ENCODE measurements around the gene CACNG5. TPM values are rescaled to one million over a fixed set of nuclear protein-coding genes. Genes with fewer than 3 reads are reported as not detected.
"Not testable (repeated sequence)": the region's sequence is repeated elsewhere in the genome, so short reads cannot be mapped to it uniquely, and the experiment has no call there.

Gene CACNG5
- total RNA-seq, 5 donors from 2014 or later (not counting 1 experiment from before 2014, with no cell fraction given): not detected

GRCh38 chr17:66900126-66901010, 65.5 kb downstream of the CACNG5 start:
- 75% methylated on average over 2 of the region's 9 CpGs for WGBS (ENCODE audit: insufficient coverage)
- Histone ChIP-seq H3K36me3 (ENCODE audit: control insufficient read depth in 2 of 2, extremely low read depth in 1 of 2, insufficient read depth in 1 of 2, low read length in 1 of 2) (no peaks in the 10 kb centered on the region), H3K27ac (ENCODE audit: low read length) (no peak overlapping the region), H3K9me3 (no peaks in the 10 kb centered on the region), H3K27me3 (replicated peaks in 1 of 2; ENCODE audit: control insufficient read depth in 2 of 2, extremely low read depth in 1 of 2, insufficient read depth in 2 of 2, low read length in 1 of 2) (peaks cover 0 to 20% of the 10 kb centered on the region in 2 experiments), H3K4me1 (ENCODE audit: control insufficient read depth in 1 of 2, extremely low read depth in 1 of 2, insufficient read depth in 2 of 2, low read length in 2 of 2) (no peaks in the 10 kb centered on the region), H3K4me3 (ENCODE audit: control insufficient read depth in 1 of 2, extremely low read depth in 1 of 2, low read length in 1 of 2) (no peak overlapping the region)
- no peaks in the 10 kb centered on the region for H3K4me1 Mint-ChIP-seq
- POLR2A ChIA-PET: no interaction called here
- no peak for DNase-seq
- H3K27ac Mint-ChIP-seq: no peak overlapping the region
- H3K4me3 Mint-ChIP-seq: no peak overlapping the region
- peaks cover 8 to 23% of the 10 kb centered on the region in 2 donors for H3K27me3 Mint-ChIP-seq
- no peaks in the 10 kb centered on the region for H3K36me3 Mint-ChIP-seq
- CTCF ChIA-PET: interaction anchor here in 1 of 2 donors (0.6 kb wide), 1 partner anchor 638 kb away, joined by 3 read pairs; no protein-coding TSS in a partner anchor
- no peak for ATAC-seq (replicated peaks in 1 of 4)
- H3K9me3 Mint-ChIP-seq: no peaks in the 10 kb centered on the region

- H3K9me3 Mint-ChIP-seq; H3K4me3 Mint-ChIP-seq; H3K9me3 ChIP-seq; H3K4me1 ChIP-seq (ENCODE audit: control insufficient read depth in 1 of 2, extremely low read depth in 1 of 2, insufficient read depth in 2 of 2, low read length in 2 of 2); H3K4me3 ChIP-seq (ENCODE audit: control insufficient read depth in 1 of 2, extremely low read depth in 1 of 2, low read length in 1 of 2); CTCF ChIA-PET; H3K36me3 Mint-ChIP-seq; H3K27ac ChIP-seq (ENCODE audit: low read length); DNase-seq; H3K36me3 ChIP-seq (ENCODE audit: control insufficient read depth in 2 of 2, extremely low read depth in 1 of 2, insufficient read depth in 1 of 2, low read length in 1 of 2); H3K27ac Mint-ChIP-seq; POLR2A ChIA-PET; ATAC-seq (replicated peaks in 1 of 4); H3K4me1 Mint-ChIP-seq: not testable (repeated sequence)
- peaks cover 5 to 14% of the 10 kb centered on the region in 2 donors for H3K27me3 Mint-ChIP-seq
- peaks cover 0 to 12% of the 10 kb centered on the region in 2 experiments for H3K27me3 ChIP-seq (replicated peaks in 1 of 2; ENCODE audit: control insufficient read depth in 2 of 2, extremely low read depth in 1 of 2, insufficient read depth in 2 of 2, low read length in 1 of 2)
- 40% methylated on average over 1 of the region's 6 CpGs for WGBS (ENCODE audit: insufficient coverage)
Measured at GRCh38 chr17:66903296-66903695, 68.4 kb downstream of the CACNG5 start.

- no peak for ATAC-seq (replicated peaks in 1 of 4)
- H3K27ac ChIP-seq (ENCODE audit: low read length): no peak overlapping the region
- H3K36me3 Mint-ChIP-seq: no peaks in the 10 kb centered on the region
- H3K4me1 ChIP-seq (ENCODE audit: control insufficient read depth in 1 of 2, extremely low read depth in 1 of 2, insufficient read depth in 2 of 2, low read length in 2 of 2): peaks cover 0 to 3% of the 10 kb centered on the region in 2 experiments
- peaks cover 5 to 14% of the 10 kb centered on the region in 2 donors for H3K27me3 Mint-ChIP-seq
- H3K27me3 ChIP-seq (replicated peaks in 1 of 2; ENCODE audit: control insufficient read depth in 2 of 2, extremely low read depth in 1 of 2, insufficient read depth in 2 of 2, low read length in 1 of 2): peaks cover 0 to 7% of the 10 kb centered on the region in 2 experiments
- H3K4me3 ChIP-seq (ENCODE audit: control insufficient read depth in 1 of 2, extremely low read depth in 1 of 2, low read length in 1 of 2): no peak overlapping the region
- DNase-seq: no peak
- 82% methylated on average over 3 of the region's 10 CpGs for WGBS (ENCODE audit: insufficient coverage)
- H3K9me3 ChIP-seq: no peaks in the 10 kb centered on the region
- no peaks in the 10 kb centered on the region for H3K36me3 ChIP-seq (ENCODE audit: control insufficient read depth in 2 of 2, extremely low read depth in 1 of 2, insufficient read depth in 1 of 2, low read length in 1 of 2)
- POLR2A ChIA-PET: no interaction called here
- no peak overlapping the region for H3K27ac Mint-ChIP-seq
- CTCF ChIA-PET: no interaction called here
- H3K4me1 Mint-ChIP-seq: peaks cover 0 to 6% (median 5%) of the 10 kb centered on the region in 3 donors
- no peak overlapping the region for H3K4me3 Mint-ChIP-seq
- no peaks in the 10 kb centered on the region for H3K9me3 Mint-ChIP-seq
Measured at GRCh38 chr17:66903781-66904180, 68.9 kb downstream of the CACNG5 start.

- H3K4me3 ChIP-seq (ENCODE audit: control insufficient read depth in 1 of 2, extremely low read depth in 1 of 2, low read length in 1 of 2): no peak overlapping the region
- WGBS (ENCODE audit: insufficient coverage): 81% methylated on average over 5 of the region's 12 CpGs
- Mint-ChIP-seq H3K27ac (no peak overlapping the region), H3K27me3 (peaks cover 5 to 9% of the 10 kb centered on the region in 2 donors), H3K4me1 (peaks cover 0 to 6% (median 5%) of the 10 kb centered on the region in 3 donors), H3K36me3 (no peaks in the 10 kb centered on the region), H3K4me3 (no peak overlapping the region), H3K9me3 (no peaks in the 10 kb centered on the region)
- no peaks in the 10 kb centered on the region for H3K36me3 ChIP-seq (ENCODE audit: control insufficient read depth in 2 of 2, extremely low read depth in 1 of 2, insufficient read depth in 1 of 2, low read length in 1 of 2)
- DNase-seq (no peak), ATAC-seq (replicated peaks in 1 of 4) (no peak)
- CTCF ChIA-PET: interaction anchor here (0.5 to 0.9 kb wide), 2 partner anchors 271 to 704 kb away, joined by 3 to 4 read pairs; no protein-coding TSS in a partner anchor
- H3K27me3 ChIP-seq (replicated peaks in 1 of 2; ENCODE audit: control insufficient read depth in 2 of 2, extremely low read depth in 1 of 2, insufficient read depth in 2 of 2, low read length in 1 of 2): peaks cover 0 to 4% of the 10 kb centered on the region in 2 experiments
- H3K4me1 ChIP-seq (ENCODE audit: control insufficient read depth in 1 of 2, extremely low read depth in 1 of 2, insufficient read depth in 2 of 2, low read length in 2 of 2): peaks cover 0 to 3% of the 10 kb centered on the region in 2 experiments
- no peak overlapping the region for H3K27ac ChIP-seq (ENCODE audit: low read length)
- no peaks in the 10 kb centered on the region for H3K9me3 ChIP-seq
- POLR2A ChIA-PET: interaction anchor here (0.6 to 0.7 kb wide), 2 partner anchors 535 to 536 kb away, joined by 3 read pairs; no protein-coding TSS in a partner anchor
Measured at GRCh38 chr17:66904760-66905624, 70.1 kb downstream of the CACNG5 start.

- H3K9me3 Mint-ChIP-seq: no peaks in the 10 kb centered on the region
- H3K9me3 ChIP-seq: no peaks in the 10 kb centered on the region
- ChIA-PET POLR2A (no interaction called here), CTCF (interaction anchor here in 1 of 2 donors (0.6 kb wide), 1 partner anchor 705 kb away, joined by 8 read pairs; no protein-coding TSS in a partner anchor)
- peaks cover 0 to 3% of the 10 kb centered on the region in 2 experiments for H3K4me1 ChIP-seq (ENCODE audit: control insufficient read depth in 1 of 2, extremely low read depth in 1 of 2, insufficient read depth in 2 of 2, low read length in 2 of 2)
- peak; percentile 8 to 75 (median 46) for DNase-seq
- WGBS (ENCODE audit: insufficient coverage): 34% methylated on average over 12 of the region's 20 CpGs
- no peak overlapping the region for H3K27ac ChIP-seq (ENCODE audit: low read length)
- no peaks in the 10 kb centered on the region for H3K36me3 ChIP-seq (ENCODE audit: control insufficient read depth in 2 of 2, extremely low read depth in 1 of 2, insufficient read depth in 1 of 2, low read length in 1 of 2)
- H3K27me3 Mint-ChIP-seq: peaks cover 5 to 9% of the 10 kb centered on the region in 2 donors
- no peak overlapping the region for H3K27ac Mint-ChIP-seq
- H3K27me3 ChIP-seq (replicated peaks in 1 of 2; ENCODE audit: control insufficient read depth in 2 of 2, extremely low read depth in 1 of 2, insufficient read depth in 2 of 2, low read length in 1 of 2): peaks cover 0 to 4% of the 10 kb centered on the region in 2 experiments
- ATAC-seq (replicated peaks in 1 of 4): peak in 3 of 4 experiments; percentile 29 to 56 (median 46)
- H3K4me3 Mint-ChIP-seq: no peak overlapping the region
- no peak overlapping the region for H3K4me3 ChIP-seq (ENCODE audit: control insufficient read depth in 1 of 2, extremely low read depth in 1 of 2, low read length in 1 of 2)
- peaks cover 0 to 6% (median 5%) of the 10 kb centered on the region in 3 donors for H3K4me1 Mint-ChIP-seq
- no peaks in the 10 kb centered on the region for H3K36me3 Mint-ChIP-seq
Measured at GRCh38 chr17:66906321-66907278, 71.7 kb downstream of the CACNG5 start.
